Measurements from ENCODE around the gene PRKCA.

PRKCA gene

GRCh38 chr17:66281661-66282369 lies 20.6 kb upstream of the PRKCA start:
- Histone ChIP-seq H3K9me3 (ENCODE audit: insufficient read depth, low read depth, low read length) (peaks cover 2% of the 10 kb centered on the region), H4K8ac (ENCODE audit: low read depth, low read length) (no peak overlapping the region), H3K23ac (ENCODE audit: low read length) (no peak overlapping the region), H3K27me3 (ENCODE audit: insufficient read depth, low read length) (no peaks in the 10 kb centered on the region), H3K4me3 (ENCODE audit: low read depth, low read length) (no peak overlapping the region), H3K4me1 (ENCODE audit: control insufficient read depth in 1 of 2, insufficient read depth in 2 of 2, low read length in 2 of 2) (no peaks in the 10 kb centered on the region), H3K18ac (ENCODE audit: low read length) (no peak overlapping the region), H2BK120ac (ENCODE audit: insufficient read depth, low read length, poor library complexity) (no peak overlapping the region), H3K4me2 (ENCODE audit: low read length) (no peak overlapping the region), H4K91ac (ENCODE audit: low read depth, low read length) (no peak overlapping the region), H2AK5ac (ENCODE audit: low read length) (no peak overlapping the region), H4K12ac (ENCODE audit: low read depth, low read length) (no peak overlapping the region), H3K79me1 (ENCODE audit: low read length) (no peaks in the 10 kb centered on the region), H3K4ac (ENCODE audit: low read depth, low read length) (no peak overlapping the region), H2BK5ac (ENCODE audit: low read depth, low read length, poor library complexity) (no peak overlapping the region), H3K27ac (ENCODE audit: low read depth, low read length) (no peak overlapping the region), H3K79me2 (ENCODE audit: control insufficient read depth, insufficient read depth, low read length, poor library complexity) (no peaks in the 10 kb centered on the region), H3K9ac (ENCODE audit: low read length) (no peak overlapping the region), H2BK12ac (ENCODE audit: low read length) (no peak overlapping the region), H3K14ac (ENCODE audit: low read length) (no peak overlapping the region), H3K36me3 (ENCODE audit: control insufficient read depth in 1 of 2, insufficient read depth in 2 of 2, low read length in 2 of 2) (no peaks in the 10 kb centered on the region), H2AFZ (ENCODE audit: insufficient read depth, low read length, poor library complexity) (no peak overlapping the region)
- 100% methylated on average over 2 of the region's 7 CpGs for WGBS (ENCODE audit: extremely low coverage, insufficient coverage, insufficient read length)
- no peak for DNase-seq

- H2BK12ac ChIP-seq (ENCODE audit: low read length): no peak overlapping the region
- no peak overlapping the region for H4K12ac ChIP-seq (ENCODE audit: low read depth, low read length)
- no peaks in the 10 kb centered on the region for H3K27me3 ChIP-seq (ENCODE audit: insufficient read depth, low read length)
- H3K27ac ChIP-seq (ENCODE audit: low read depth, low read length): no peak overlapping the region
- no peaks in the 10 kb centered on the region for H3K4me1 ChIP-seq (ENCODE audit: control insufficient read depth in 1 of 2, insufficient read depth in 2 of 2, low read length in 2 of 2)
- H4K8ac ChIP-seq (ENCODE audit: low read depth, low read length): no peak overlapping the region
- H3K9me3 ChIP-seq (ENCODE audit: insufficient read depth, low read depth, low read length): peaks cover 2% of the 10 kb centered on the region
- H2BK120ac ChIP-seq (ENCODE audit: insufficient read depth, low read length, poor library complexity): no peak overlapping the region
- no peak overlapping the region for H2AK5ac ChIP-seq (ENCODE audit: low read length)
- H3K14ac ChIP-seq (ENCODE audit: low read length): no peak overlapping the region
- no peak for DNase-seq
- H3K4me2 ChIP-seq (ENCODE audit: low read length): no peak overlapping the region
- no CpG with 5 or more reads among the region's 6 CpGs for WGBS (ENCODE audit: extremely low coverage, insufficient coverage, insufficient read length)
- no peak overlapping the region for H2BK5ac ChIP-seq (ENCODE audit: low read depth, low read length, poor library complexity)
- no peak overlapping the region for H3K18ac ChIP-seq (ENCODE audit: low read length)
- H3K79me2 ChIP-seq (ENCODE audit: control insufficient read depth, insufficient read depth, low read length, poor library complexity): no peaks in the 10 kb centered on the region
- no peaks in the 10 kb centered on the region for H3K36me3 ChIP-seq (ENCODE audit: control insufficient read depth in 1 of 2, insufficient read depth in 2 of 2, low read length in 2 of 2)
- no peak overlapping the region for H3K4me3 ChIP-seq (ENCODE audit: low read depth, low read length)
- no peak overlapping the region for H3K4ac ChIP-seq (ENCODE audit: low read depth, low read length)
- no peak overlapping the region for H4K91ac ChIP-seq (ENCODE audit: low read depth, low read length)
- no peak overlapping the region for H3K9ac ChIP-seq (ENCODE audit: low read length)
- no peak overlapping the region for H2AFZ ChIP-seq (ENCODE audit: insufficient read depth, low read length, poor library complexity)
- H3K23ac ChIP-seq (ENCODE audit: low read length): no peak overlapping the region
- H3K79me1 ChIP-seq (ENCODE audit: low read length): no peaks in the 10 kb centered on the region
These were observed 19.0 kb upstream of the PRKCA start for GRCh38 chr17:66283296-66283934.

- no peak overlapping the region for H4K8ac ChIP-seq (ENCODE audit: low read depth, low read length)
- no peak overlapping the region for H4K12ac ChIP-seq (ENCODE audit: low read depth, low read length)
- H2BK12ac ChIP-seq (ENCODE audit: low read length): no peak overlapping the region
- H3K23ac ChIP-seq (ENCODE audit: low read length): no peak overlapping the region
- H3K4ac ChIP-seq (ENCODE audit: low read depth, low read length): no peak overlapping the region
- H3K79me2 ChIP-seq (ENCODE audit: control insufficient read depth, insufficient read depth, low read length, poor library complexity): no peaks in the 10 kb centered on the region
- no peak overlapping the region for H2BK5ac ChIP-seq (ENCODE audit: low read depth, low read length, poor library complexity)
- no peak overlapping the region for H2AK5ac ChIP-seq (ENCODE audit: low read length)
- no peak overlapping the region for H3K9ac ChIP-seq (ENCODE audit: low read length)
- H3K36me3 ChIP-seq (ENCODE audit: control insufficient read depth in 1 of 2, insufficient read depth in 2 of 2, low read length in 2 of 2): no peaks in the 10 kb centered on the region
- no peak overlapping the region for H3K14ac ChIP-seq (ENCODE audit: low read length)
- H2BK120ac ChIP-seq (ENCODE audit: insufficient read depth, low read length, poor library complexity): no peak overlapping the region
- H3K79me1 ChIP-seq (ENCODE audit: low read length): no peaks in the 10 kb centered on the region
- H3K27ac ChIP-seq (ENCODE audit: low read depth, low read length): no peak overlapping the region
- H3K4me1 ChIP-seq (ENCODE audit: control insufficient read depth in 1 of 2, insufficient read depth in 2 of 2, low read length in 2 of 2): no peaks in the 10 kb centered on the region
- no peak overlapping the region for H3K4me3 ChIP-seq (ENCODE audit: low read depth, low read length)
- H3K9me3 ChIP-seq (ENCODE audit: insufficient read depth, low read depth, low read length): peaks cover 2% of the 10 kb centered on the region
- no peak for DNase-seq
- H3K18ac ChIP-seq (ENCODE audit: low read length): no peak overlapping the region
- WGBS (ENCODE audit: extremely low coverage, insufficient coverage, insufficient read length): no CpG with 5 or more reads among the region's 2 CpGs
- H3K27me3 ChIP-seq (ENCODE audit: insufficient read depth, low read length): no peaks in the 10 kb centered on the region
- no peak overlapping the region for H3K4me2 ChIP-seq (ENCODE audit: low read length)
- no peak overlapping the region for H2AFZ ChIP-seq (ENCODE audit: insufficient read depth, low read length, poor library complexity)
- H4K91ac ChIP-seq (ENCODE audit: low read depth, low read length): no peak overlapping the region
These were observed 18.4 kb upstream of the PRKCA start for GRCh38 chr17:66283971-66284370.

GRCh38 chr17:66285149-66285548 lies 17.3 kb upstream of the PRKCA start:
- H2BK12ac ChIP-seq (ENCODE audit: low read length): no peak overlapping the region

More at GRCh38 chr17:66285149-66285548, 17.3 kb upstream of the PRKCA start:
- H3K18ac ChIP-seq (ENCODE audit: low read length): no peak overlapping the region
- H3K4me2 ChIP-seq (ENCODE audit: low read length): no peak overlapping the region
- no peak overlapping the region for H3K14ac ChIP-seq (ENCODE audit: low read length)
- no peak overlapping the region for H3K4ac ChIP-seq (ENCODE audit: low read depth, low read length)
- H4K12ac ChIP-seq (ENCODE audit: low read depth, low read length): no peak overlapping the region
- no CpG with 5 or more reads among the region's 2 CpGs for WGBS (ENCODE audit: extremely low coverage, insufficient coverage, insufficient read length)
- no peak overlapping the region for H3K27ac ChIP-seq (ENCODE audit: low read depth, low read length)
- DNase-seq: no peak
- no peak overlapping the region for H3K9ac ChIP-seq (ENCODE audit: low read length)
- H3K36me3 ChIP-seq (ENCODE audit: control insufficient read depth in 1 of 2, insufficient read depth in 2 of 2, low read length in 2 of 2): no peaks in the 10 kb centered on the region
- H4K91ac ChIP-seq (ENCODE audit: low read depth, low read length): no peak overlapping the region
- no peaks in the 10 kb centered on the region for H3K79me1 ChIP-seq (ENCODE audit: low read length)
- no peak overlapping the region for H2BK5ac ChIP-seq (ENCODE audit: low read depth, low read length, poor library complexity)
- H3K9me3 ChIP-seq (ENCODE audit: insufficient read depth, low read depth, low read length): peaks cover 2% of the 10 kb centered on the region
- no peak overlapping the region for H4K8ac ChIP-seq (ENCODE audit: low read depth, low read length)
- no peak overlapping the region for H3K4me3 ChIP-seq (ENCODE audit: low read depth, low read length)
- no peak overlapping the region for H2AK5ac ChIP-seq (ENCODE audit: low read length)
- no peaks in the 10 kb centered on the region for H3K27me3 ChIP-seq (ENCODE audit: insufficient read depth, low read length)
- H2BK120ac ChIP-seq (ENCODE audit: insufficient read depth, low read length, poor library complexity): no peak overlapping the region
- no peaks in the 10 kb centered on the region for H3K79me2 ChIP-seq (ENCODE audit: control insufficient read depth, insufficient read depth, low read length, poor library complexity)
- no peaks in the 10 kb centered on the region for H3K4me1 ChIP-seq (ENCODE audit: control insufficient read depth in 1 of 2, insufficient read depth in 2 of 2, low read length in 2 of 2)
- H3K23ac ChIP-seq (ENCODE audit: low read length): no peak overlapping the region
- H2AFZ ChIP-seq (ENCODE audit: insufficient read depth, low read length, poor library complexity): no peak overlapping the region

All from trophoblast cell (in vitro differentiated cells and primary cell).